Right lobe of liver (tissue), 6 donors: ENCODE results near the gene TMEM106C. TPM values are rescaled to one million over a fixed set of nuclear protein-coding genes. Genes with fewer than 3 reads are reported as not detected.

Experiments used
- ATAC-seq, 4 donors: fragments of 200-7000 bp; cut with Tn5 transposase; one replicate each; pipeline ENCODE4 v1.9.1; 2020; ENCODE audit warnings: mild to moderate bottlenecking in 4 of 4, moderate library complexity in 4 of 4
- DNase-seq, 3 donors: peaks; one replicate each; pipeline ENCODE4 v3.0.0-alpha.2; 2020
- H3K27ac ChIP-seq, 3 donors: fragments of 200-600 bp; one replicate each; pipeline ENCODE4 v1.8.0; 2022
- H3K27me3 ChIP-seq, 2 donors: fragments of 200-600 bp; one replicate each; pipeline ENCODE4 v1.8.0; 2022
- H3K36me3 ChIP-seq, 4 donors: fragments of 200-600 bp; sonication (generic) in 1 of 4; one replicate each; pipeline versions ENCODE4 v1.5.1 to v1.8.0; 2017 to 2022; ENCODE audit warnings: control low read depth in 1 of 4
- H3K4me1 ChIP-seq, 4 donors: fragments of 200-600 bp; sonication (generic) in 1 of 4; one replicate each; pipeline versions ENCODE4 v1.5.1 to v1.8.0; 2017 to 2022; ENCODE audit warnings: control low read depth in 1 of 4
- H3K4me3 ChIP-seq, 3 donors: fragments of 200-600 bp; one replicate each; pipeline ENCODE4 v1.8.0; 2022
- H3K9me3 ChIP-seq, 4 donors: fragments of 200-600 bp; sonication (generic) in 1 of 4; one replicate each; pipeline versions ENCODE4 v1.5.1 to v1.8.0; 2017 to 2022; ENCODE audit warnings: control low read depth in 1 of 4
- POLR2A ChIP-seq: fragments of 450-650 bp; IDR thresholded peaks from one replicate; pipeline ENCODE4 v1.6.1; 2017; ENCODE audit warnings: antibody characterized with exemption, mild to moderate bottlenecking
- WGBS: methylation state at CpG from one replicate; pipeline ENCODE4 v1.1.6; 2018; ENCODE audit warnings: low coverage, low lambda C conversion rate; ENCODE audit not compliant: insufficient coverage; ENCODE audit errors: missing lambda C conversion rate; 5-methylcytosine and 5-hydroxymethylcytosine counted together
- intact Hi-C, 2 donors: fragments of 100-400 bp; cut with DNase I; formaldehyde crosslinking; loops; one replicate each; pipeline versions ENCODE4 v1.11.2 to v1.14.1; 2022
- total RNA-seq, 6 experiments: library from RNA; depleted of rRNA in 2 of 6; stranded (reverse); fragments of >200 nt in 2 of 6; fragmentation: NEBNext Ultra II Directional in 3 of 6; extraction: Animal tissue kit (Norgen Biotek cat#: 25700) in 3 of 6; gene quantifications; one replicate each; pipeline versions ENCODE4 v1.1.0 to v1.2.4, GENCODE V29; 2016 to 2023
- TF ChIP-seq, protein P1 (sequence below), 4 donors: fragments of 200-600 bp in 3 of 4; fragments of 450-650 bp in 1 of 4; IDR thresholded peaks; one replicate each; pipeline versions ENCODE4 v1.5.1 to v1.8.0; 2016 to 2022; ENCODE audit warnings: antibody characterized with exemption in 4 of 4, mild to moderate bottlenecking in 2 of 4
- donor health status: DM: no; HTN: yes; CAD: no.
- donor health status: DM: no; HTN: no; CAD: no.
- donor health status: DM: no; HTN: no; CAD: no.
- donor health status: DM: no; HTN: yes; CAD: no.
- donor health status: DM: no; HTN: yes; CAD: no.

Gene TMEM106C
- total RNA-seq, 6 experiments from 2014 or later = 13.8 to 55.6 (median 34.7) TPM

DNA sequence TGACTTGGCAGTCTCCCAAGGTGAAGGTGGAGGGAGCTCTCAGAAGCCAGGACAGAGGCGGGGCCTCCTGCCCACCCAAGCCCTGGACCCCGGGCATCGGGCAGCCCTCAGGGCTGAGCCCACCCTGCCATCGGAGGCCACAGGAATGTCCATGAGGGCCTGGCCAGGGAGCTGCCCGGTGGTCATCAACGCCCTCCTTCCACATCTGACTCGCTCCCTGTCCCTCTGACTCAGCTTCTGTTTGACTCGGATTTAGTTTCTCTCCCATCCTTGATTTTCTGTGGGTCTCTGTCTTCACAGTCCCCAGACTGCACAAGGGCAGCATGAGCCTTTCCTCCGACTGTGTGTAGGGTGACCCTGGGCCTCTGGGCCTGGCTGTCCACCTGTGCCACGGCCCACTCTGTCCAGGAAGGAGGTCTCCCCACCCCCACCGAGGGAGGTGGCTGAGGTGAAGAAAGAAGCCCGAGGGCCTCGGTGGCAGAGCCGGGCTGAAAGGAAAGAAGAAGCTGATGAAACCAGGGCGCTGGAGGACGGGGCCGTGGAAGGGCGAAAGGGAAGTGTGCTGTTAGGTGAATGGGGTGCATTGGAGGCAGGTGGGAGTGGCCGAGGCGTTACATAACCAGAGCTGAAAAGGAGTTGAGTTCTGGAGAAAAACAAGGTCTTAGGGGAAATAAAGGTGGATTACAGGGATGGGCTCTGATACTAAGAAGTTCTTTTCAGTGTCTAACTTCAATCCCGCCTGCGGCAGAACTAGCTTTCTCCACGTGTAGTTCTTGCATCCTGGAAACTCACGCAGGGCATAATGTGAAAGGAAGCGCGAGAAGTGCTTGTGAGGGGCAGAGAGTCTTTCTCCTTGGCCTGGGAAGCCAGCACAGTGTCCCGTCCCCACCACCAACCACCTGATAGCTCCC lies 16.7 kb upstream of the TMEM106C start:
- intact Hi-C loops = no loop called here
- ATAC-seq (no peak), DNase-seq (no peak)
- H3K4me3 ChIP-seq = no peak overlapping the region
- no peaks in the 10 kb centered on the region for H3K27me3 ChIP-seq
- H3K9me3 ChIP-seq = no peaks in the 10 kb centered on the region
- no peaks in the 10 kb centered on the region for H3K36me3 ChIP-seq
- no peak overlapping the region for H3K27ac ChIP-seq
- TF ChIP-seq, protein P1, sequence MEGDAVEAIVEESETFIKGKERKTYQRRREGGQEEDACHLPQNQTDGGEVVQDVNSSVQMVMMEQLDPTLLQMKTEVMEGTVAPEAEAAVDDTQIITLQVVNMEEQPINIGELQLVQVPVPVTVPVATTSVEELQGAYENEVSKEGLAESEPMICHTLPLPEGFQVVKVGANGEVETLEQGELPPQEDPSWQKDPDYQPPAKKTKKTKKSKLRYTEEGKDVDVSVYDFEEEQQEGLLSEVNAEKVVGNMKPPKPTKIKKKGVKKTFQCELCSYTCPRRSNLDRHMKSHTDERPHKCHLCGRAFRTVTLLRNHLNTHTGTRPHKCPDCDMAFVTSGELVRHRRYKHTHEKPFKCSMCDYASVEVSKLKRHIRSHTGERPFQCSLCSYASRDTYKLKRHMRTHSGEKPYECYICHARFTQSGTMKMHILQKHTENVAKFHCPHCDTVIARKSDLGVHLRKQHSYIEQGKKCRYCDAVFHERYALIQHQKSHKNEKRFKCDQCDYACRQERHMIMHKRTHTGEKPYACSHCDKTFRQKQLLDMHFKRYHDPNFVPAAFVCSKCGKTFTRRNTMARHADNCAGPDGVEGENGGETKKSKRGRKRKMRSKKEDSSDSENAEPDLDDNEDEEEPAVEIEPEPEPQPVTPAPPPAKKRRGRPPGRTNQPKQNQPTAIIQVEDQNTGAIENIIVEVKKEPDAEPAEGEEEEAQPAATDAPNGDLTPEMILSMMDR (IDR thresholded peaks at IDR 0.05) = no peak
- TF ChIP-seq POLR2A = no peak
- 81% methylated on average over 18 of the region's 27 CpGs for WGBS
- H3K4me1 ChIP-seq = peaks cover 0 to 10% (median 4%) of the 10 kb centered on the region in 4 donors

DNA sequence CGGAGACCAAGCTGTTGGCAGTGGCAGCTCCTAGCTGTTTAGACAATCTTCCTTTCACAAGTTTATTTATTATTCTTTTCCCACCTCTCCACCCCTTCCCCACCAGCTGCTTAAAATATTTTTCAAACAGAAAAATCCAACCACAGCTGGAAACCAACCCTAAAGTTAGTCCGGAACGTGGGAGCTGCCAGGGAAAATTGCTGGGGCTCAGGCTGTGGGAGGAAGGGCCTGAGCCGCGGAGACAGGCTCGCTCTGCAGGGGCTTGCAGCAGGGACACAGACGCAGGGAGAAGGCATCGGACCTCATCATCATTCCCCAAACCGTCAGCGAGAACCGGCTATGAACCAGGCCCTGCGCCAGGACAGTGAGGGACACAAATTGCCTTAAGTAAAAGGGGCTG lies 16.1 kb upstream of the TMEM106C start:
- no peak overlapping the region for H3K27ac ChIP-seq
- intact Hi-C loops = no loop called here
- no peaks in the 10 kb centered on the region for H3K27me3 ChIP-seq
- ATAC-seq (no peak), DNase-seq (no peak)
- whole genome bisulfite sequencing = 95% methylated on average over 12 of the region's 12 CpGs
- peaks cover 0 to 10% (median 4%) of the 10 kb centered on the region in 4 donors for H3K4me1 ChIP-seq
- no peaks in the 10 kb centered on the region for H3K36me3 ChIP-seq
- no peak for TF ChIP-seq POLR2A
- TF ChIP-seq, protein P1 (IDR thresholded peaks at IDR 0.05) = no peak
- no peaks in the 10 kb centered on the region for H3K9me3 ChIP-seq
- no peak overlapping the region for H3K4me3 ChIP-seq

DNA sequence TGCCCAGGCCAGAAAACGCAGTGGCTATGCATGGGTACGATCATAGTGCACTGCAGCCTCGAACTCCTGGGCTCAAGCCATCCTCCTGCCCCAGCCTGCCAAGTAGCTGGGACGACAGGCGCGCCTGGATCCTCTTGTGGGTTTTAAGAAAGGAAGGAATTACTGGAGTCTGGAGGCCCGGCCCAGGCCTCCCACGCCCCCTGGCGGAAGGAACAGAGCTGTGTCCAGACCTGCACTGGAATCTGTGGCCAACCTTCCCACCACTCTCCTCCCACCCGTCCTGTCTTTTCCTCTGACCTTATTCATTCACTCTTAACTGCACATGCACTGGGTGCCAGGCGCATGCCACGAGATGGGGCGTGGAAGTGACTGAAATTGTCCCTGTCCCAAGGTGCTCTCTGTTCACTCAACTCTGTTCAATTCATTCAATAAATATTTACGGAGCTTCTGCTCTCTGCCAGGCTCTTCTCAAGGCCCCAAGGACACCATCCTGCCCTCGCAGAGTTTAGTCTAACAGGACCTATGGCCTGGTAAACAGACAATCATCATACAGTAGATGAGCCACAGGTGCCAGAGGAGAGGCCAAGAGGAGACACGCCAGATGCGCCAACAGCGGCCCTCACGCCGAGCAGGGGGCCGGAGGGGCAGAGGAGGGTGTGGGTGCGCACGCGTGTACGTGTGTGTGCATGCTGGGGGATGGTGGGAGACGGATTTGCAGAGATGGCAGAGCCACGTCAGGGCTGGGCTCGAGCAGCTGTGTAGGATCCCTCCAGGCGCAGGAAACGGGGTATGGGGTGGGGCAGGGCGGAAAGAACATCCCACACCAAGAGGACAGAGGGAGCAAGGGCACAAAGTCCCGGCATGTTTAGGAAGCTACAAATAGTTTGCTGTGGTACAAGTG lies 13.7 kb upstream of the TMEM106C start:
- 16% methylated on average over 22 of the region's 32 CpGs for WGBS
- TF ChIP-seq, protein P1 (IDR thresholded peaks at IDR 0.05) = peak; percentile 69 to 88 (median 82)
- no peak for TF ChIP-seq POLR2A
- Histone ChIP-seq H3K9me3 (no peaks in the 10 kb centered on the region), H3K4me3 (no peak overlapping the region), H3K27ac (no peak overlapping the region), H3K36me3 (no peaks in the 10 kb centered on the region), H3K4me1 (peaks cover 0 to 18% (median 5%) of the 10 kb centered on the region in 4 donors), H3K27me3 (no peaks in the 10 kb centered on the region)
- DNase-seq = peak; percentile 73 to 88 (median 74)
- peak; percentile 90 to 93 (median 90) for ATAC-seq
- intact Hi-C loops = no loop called here

DNA sequence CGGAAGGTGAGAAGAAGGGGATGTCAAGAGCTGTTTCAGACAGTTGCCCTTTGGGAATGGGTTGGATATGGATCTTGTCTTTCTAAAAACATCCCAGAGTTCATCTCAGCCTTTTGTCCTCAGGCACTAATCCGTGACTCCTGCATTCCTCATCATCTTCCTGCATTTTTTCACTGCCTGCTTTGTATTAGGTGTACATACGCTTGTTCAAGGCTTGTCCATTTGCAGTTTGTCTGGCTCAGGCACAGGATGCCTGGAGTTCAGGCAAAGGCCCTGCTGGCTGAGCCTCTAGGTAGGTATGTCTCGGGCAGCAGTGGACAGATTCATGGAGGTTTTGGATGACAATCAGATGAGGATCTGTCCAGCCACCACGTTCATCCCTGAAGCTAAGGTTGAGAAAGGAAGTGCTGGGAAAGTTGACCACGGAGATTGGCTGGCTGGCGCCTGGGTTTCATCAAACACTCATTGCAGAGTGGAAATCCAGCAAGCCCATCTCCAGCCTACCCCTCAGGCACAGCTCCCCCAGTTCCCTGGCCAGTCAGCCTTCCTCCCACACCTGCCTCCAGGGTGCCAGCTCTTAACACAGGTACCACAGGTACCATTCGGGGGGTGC lies 12.4 kb upstream of the TMEM106C start:
- Histone ChIP-seq H3K4me3 (no peak overlapping the region), H3K27ac (no peak overlapping the region), H3K27me3 (no peaks in the 10 kb centered on the region), H3K9me3 (no peaks in the 10 kb centered on the region), H3K4me1 (peaks cover 0 to 18% (median 5%) of the 10 kb centered on the region in 4 donors), H3K36me3 (no peaks in the 10 kb centered on the region)
- ATAC-seq (no peak), DNase-seq (no peak)
- intact Hi-C loops = no loop called here
- 75% methylated on average over 5 of the region's 8 CpGs for WGBS
- TF ChIP-seq, protein P1 (IDR thresholded peaks at IDR 0.05) = no peak
- no peak for TF ChIP-seq POLR2A
